Activated T-cell treated with anti-CD3 and anti-CD28 coated beads, Interleukin-2, amount 50 U/mL, for 72 hours (primary cell): ENCODE data around the gene UIMC1. TPM values are rescaled to one million over a fixed set of nuclear protein-coding genes. Genes with fewer than 3 reads are reported as not detected.
"Not testable (repeated sequence)": the region's sequence is repeated elsewhere in the genome, so short reads cannot be mapped to it uniquely, and the experiment has no call there.

Source experiments
- ATAC-seq, 2 donors: fragments of 150-1000 bp; cut with Tn5 transposase; replicated peaks in 1 of 2; 2 replicates each; pipeline ENCODE4 v1.10.0; 2021; ENCODE audit warnings: moderate library complexity in 2 of 2, mild to moderate bottlenecking in 1 of 2
- DNase-seq, 2 donors: peaks; one replicate each; pipeline ENCODE4 v3.0.0; 2021 to 2022; ENCODE audit warnings: mixed read lengths in 1 of 2
- H3K27ac Mint-ChIP-seq: one replicate; pipeline ENCODE4 v1.8.0; 2022; ENCODE audit warnings: mild to moderate bottlenecking, moderate library complexity, mixed read lengths
- H3K27me3 Mint-ChIP-seq: one replicate; pipeline ENCODE4 v1.8.0; 2022; ENCODE audit warnings: low read depth, mixed read lengths
- H3K36me3 Mint-ChIP-seq, 2 donors: one replicate each; pipeline ENCODE4 v1.8.0; 2022; ENCODE audit warnings: mixed read lengths in 2 of 2, mild to moderate bottlenecking in 1 of 2; ENCODE audit not compliant: insufficient read depth in 2 of 2
- H3K4me1 Mint-ChIP-seq: one replicate; pipeline ENCODE4 v1.8.0; 2022; ENCODE audit warnings: low read depth, mixed read lengths
- H3K4me3 Mint-ChIP-seq, 2 donors: one replicate each; pipeline ENCODE4 v1.8.0; 2022; ENCODE audit warnings: mild to moderate bottlenecking in 2 of 2, mixed read lengths in 2 of 2, moderate library complexity in 2 of 2
- H3K9me3 Mint-ChIP-seq, 2 donors: one replicate each; pipeline ENCODE4 v1.8.0; 2022; ENCODE audit warnings: mixed read lengths in 2 of 2
- total RNA-seq, 2 donors: library from RNA; stranded (reverse); gene quantifications; one replicate each; pipeline ENCODE4 v1.2.3, GENCODE V29; 2022

UIMC1 gene
- total RNA-seq, result 10 to 100 TPM; 62.8 to 76.5 TPM

- Mint-ChIP-seq H3K4me3 (peak within 1 kb of the TSS; percentile 97 to 99), H3K9me3 (no peaks in the 10 kb centered on the region), H3K4me1 (peaks cover 37% of the 10 kb centered on the region), H3K27me3 (no peaks in the 10 kb centered on the region), H3K27ac (peak within 1 kb of the TSS; percentile 96), H3K36me3 (peaks cover 0 to 1% of the 10 kb centered on the region in 2 donors)
- ATAC-seq (peak; percentile 88 to 89), DNase-seq (peak; percentile 93 to 95)
Observed at GRCh38 chr5:177006265-177006972, at the start of gene UIMC1. Gene UIMC1, minus strand, starts transcription at chr5:177006779. Its CDS starts 24,164 bp downstream, at chr5:176982615.

DNA sequence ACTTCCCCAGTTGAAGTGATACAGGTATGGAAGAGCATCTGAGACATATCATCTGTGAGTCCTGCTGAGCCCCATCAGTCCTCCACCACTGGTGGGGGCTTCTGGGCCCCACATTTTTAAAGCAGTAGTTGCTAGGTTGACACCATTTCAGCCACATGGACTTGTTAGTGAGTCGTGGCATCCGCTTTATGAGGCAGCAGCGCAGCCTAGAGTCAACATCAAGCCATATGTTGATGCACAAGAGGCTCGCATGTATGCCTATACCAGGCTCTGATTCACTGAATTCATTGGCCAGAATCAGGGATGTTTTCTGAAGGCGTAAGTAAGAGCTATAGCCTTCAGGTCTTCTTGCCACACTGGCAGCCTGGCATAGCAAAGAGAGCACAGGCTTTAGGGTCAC is 42.7 kb upstream of the UIMC1 start:
- ATAC-seq (no peak), DNase-seq (no peak)

GRCh38 chr5:177048531-177048930 is 42.0 kb upstream of the UIMC1 start:
- H3K27ac Mint-ChIP-seq, H3K4me1 Mint-ChIP-seq, H3K36me3 Mint-ChIP-seq, H3K4me3 Mint-ChIP-seq, H3K9me3 Mint-ChIP-seq, ATAC-seq, H3K27me3 Mint-ChIP-seq, DNase-seq: not testable (repeated sequence)

More for the DNA sequence above, 42.7 kb upstream of the UIMC1 start:
- Mint-ChIP-seq H3K9me3 (no peaks in the 10 kb centered on the region), H3K36me3 (peaks cover 0 to 2% of the 10 kb centered on the region in 2 donors), H3K27ac (no peak overlapping the region), H3K27me3 (no peaks in the 10 kb centered on the region), H3K4me1 (no peaks in the 10 kb centered on the region), H3K4me3 (no peak overlapping the region)

GRCh38 chr5:177045631-177046030 is 39.1 kb upstream of the UIMC1 start:
- ATAC-seq, result no peak
- DNase-seq, result no peak
- Mint-ChIP-seq H3K27ac (no peak overlapping the region), H3K27me3 (no peaks in the 10 kb centered on the region), H3K9me3 (no peaks in the 10 kb centered on the region), H3K36me3 (peaks cover 0 to 12% of the 10 kb centered on the region in 2 donors), H3K4me1 (no peaks in the 10 kb centered on the region), H3K4me3 (no peak overlapping the region)

GRCh38 chr5:177044641-177045040 is 38.1 kb upstream of the UIMC1 start:
- peaks cover 0 to 12% of the 10 kb centered on the region in 2 donors for H3K36me3 Mint-ChIP-seq
- no peaks in the 10 kb centered on the region for H3K27me3 Mint-ChIP-seq
- no peaks in the 10 kb centered on the region for H3K9me3 Mint-ChIP-seq
- no peak for ATAC-seq
- H3K27ac Mint-ChIP-seq, result peak overlapping the region; percentile 90
- H3K4me3 Mint-ChIP-seq, result no peak overlapping the region
- no peaks in the 10 kb centered on the region for H3K4me1 Mint-ChIP-seq
- DNase-seq, result no peak

GRCh38 chr5:177043958-177044357 is 37.4 kb upstream of the UIMC1 start:
- no peak for ATAC-seq
- no peak overlapping the region for H3K4me3 Mint-ChIP-seq
- no peak overlapping the region for H3K27ac Mint-ChIP-seq
- peaks cover 0 to 12% of the 10 kb centered on the region in 2 donors for H3K36me3 Mint-ChIP-seq
- no peaks in the 10 kb centered on the region for H3K27me3 Mint-ChIP-seq
- no peaks in the 10 kb centered on the region for H3K4me1 Mint-ChIP-seq
- no peaks in the 10 kb centered on the region for H3K9me3 Mint-ChIP-seq
- no peak for DNase-seq

DNA sequence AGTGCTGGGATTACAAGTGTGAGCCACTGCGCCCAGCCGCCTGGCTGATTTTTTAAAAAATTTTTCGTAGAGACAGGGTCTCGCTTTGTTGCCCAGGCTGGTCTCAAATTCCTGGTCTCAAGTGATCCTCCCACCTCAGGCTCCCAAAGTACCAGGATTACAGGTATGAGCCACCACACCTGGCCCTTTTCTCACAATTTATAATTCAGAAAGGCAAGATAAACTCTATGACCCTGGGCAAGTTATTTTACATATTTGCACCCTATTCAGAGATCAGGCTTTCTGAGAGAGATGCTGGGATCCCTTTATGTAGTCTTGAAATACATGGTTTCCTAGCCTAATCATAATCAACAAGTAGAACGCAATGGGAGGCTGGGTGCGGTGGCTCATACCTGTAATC is 36.5 kb upstream of the UIMC1 start:
- ATAC-seq, result no peak
- Mint-ChIP-seq H3K36me3 (peaks cover 0 to 12% of the 10 kb centered on the region in 2 donors), H3K27ac (no peak overlapping the region), H3K4me3 (no peak overlapping the region), H3K27me3 (no peaks in the 10 kb centered on the region), H3K4me1 (no peaks in the 10 kb centered on the region), H3K9me3 (no peaks in the 10 kb centered on the region)
- no peak for DNase-seq

DNA sequence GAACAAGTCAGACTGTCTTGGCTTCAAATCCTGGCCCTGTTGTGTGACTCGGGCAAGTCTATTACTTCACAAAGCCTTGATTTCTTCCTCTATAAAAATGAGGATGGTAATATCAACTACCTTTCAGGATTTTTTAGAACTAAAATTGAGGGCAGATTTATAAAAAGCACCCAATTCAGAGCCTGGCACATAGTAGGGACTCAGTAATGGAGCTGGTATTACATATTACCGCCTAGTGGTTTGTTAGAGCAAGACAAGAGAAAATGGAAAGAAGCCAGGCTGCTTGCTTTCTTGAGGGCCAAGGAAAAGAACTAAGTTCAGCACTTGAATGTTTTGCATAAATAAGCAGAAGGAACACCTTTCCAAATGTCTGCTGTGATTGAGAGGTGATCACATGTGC is 35.4 kb upstream of the UIMC1 start:
- H3K4me1 Mint-ChIP-seq, result no peaks in the 10 kb centered on the region
- DNase-seq (no peak), ATAC-seq (no peak)
- peaks cover 0 to 10% of the 10 kb centered on the region in 2 donors for H3K36me3 Mint-ChIP-seq
- H3K27ac Mint-ChIP-seq, result no peak overlapping the region
- no peak overlapping the region for H3K4me3 Mint-ChIP-seq
- H3K9me3 Mint-ChIP-seq, result no peaks in the 10 kb centered on the region
- H3K27me3 Mint-ChIP-seq, result no peaks in the 10 kb centered on the region

DNA sequence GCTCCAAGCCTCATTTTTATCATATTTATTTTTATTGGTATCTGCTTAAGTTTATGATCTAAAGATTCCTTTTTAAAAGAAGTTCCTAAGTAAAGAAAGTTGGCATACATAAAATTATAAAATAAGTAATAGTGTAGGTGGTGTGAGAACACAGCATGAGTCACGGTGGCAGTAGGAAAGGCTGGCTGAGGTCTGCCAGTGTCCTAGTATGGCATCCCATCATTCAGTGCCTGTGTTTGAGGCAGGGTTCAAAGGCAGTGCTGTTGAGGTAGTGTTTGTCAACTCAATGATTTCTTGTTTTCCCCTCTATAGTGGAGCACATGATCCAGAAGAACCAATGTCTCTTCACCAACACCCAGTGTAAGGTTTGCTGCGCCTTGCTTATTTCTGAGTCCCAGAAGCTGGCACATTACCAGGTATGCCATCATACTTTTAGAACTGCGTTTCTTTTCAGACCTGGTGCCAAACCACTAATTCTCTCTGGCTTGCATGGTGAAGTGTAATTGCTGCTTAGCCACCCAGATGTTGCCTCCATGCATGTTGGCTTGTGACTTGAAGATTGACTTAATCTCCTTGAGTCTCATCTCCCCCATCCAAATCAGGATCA is 34.3 kb upstream of the UIMC1 start:
- Mint-ChIP-seq H3K27me3 (no peaks in the 10 kb centered on the region), H3K4me1 (peaks cover 7% of the 10 kb centered on the region), H3K9me3 (no peaks in the 10 kb centered on the region), H3K36me3 (peaks cover 0 to 13% of the 10 kb centered on the region in 2 donors), H3K27ac (peak overlapping the region; percentile 23), H3K4me3 (no peak overlapping the region)
- no peak for DNase-seq
- no peak for ATAC-seq

- Mint-ChIP-seq H3K27ac (no peak overlapping the region), H3K36me3 (peaks cover 0 to 9% of the 10 kb centered on the region in 2 donors), H3K9me3 (no peaks in the 10 kb centered on the region), H3K27me3 (no peaks in the 10 kb centered on the region), H3K4me1 (peaks cover 32% of the 10 kb centered on the region), H3K4me3 (no peak overlapping the region)
- no peak for ATAC-seq
- no peak for DNase-seq
Observed at GRCh38 chr5:177036921-177037320, 30.3 kb upstream of the UIMC1 start.

DNA sequence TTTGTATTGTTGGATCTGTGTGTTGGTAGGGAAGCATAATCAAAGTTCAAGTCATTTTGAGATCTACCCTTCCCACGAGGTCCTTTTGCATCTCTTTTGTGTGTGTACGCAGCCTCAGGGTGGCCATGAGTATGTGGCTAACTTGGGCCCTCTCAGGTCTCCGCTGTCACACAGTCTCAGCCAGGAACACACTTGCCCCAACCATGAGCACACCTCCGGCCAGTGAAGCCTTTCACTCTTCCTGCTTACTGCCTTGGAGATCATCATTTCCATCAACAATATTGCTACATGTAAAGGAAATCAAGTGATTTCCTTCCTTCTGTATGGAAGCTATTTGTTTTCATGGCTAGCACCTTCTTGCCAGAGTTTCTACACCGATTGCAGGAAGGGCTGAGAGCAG is 29.9 kb upstream of the UIMC1 start:
- DNase-seq (no peak), ATAC-seq (no peak)
- no peak overlapping the region for H3K4me3 Mint-ChIP-seq
- peaks cover 36% of the 10 kb centered on the region for H3K4me1 Mint-ChIP-seq
- peak overlapping the region; percentile 21 for H3K27ac Mint-ChIP-seq
- H3K27me3 Mint-ChIP-seq, result no peaks in the 10 kb centered on the region
- H3K9me3 Mint-ChIP-seq, result peaks cover 2% of the 10 kb centered on the region in 2 donors
- H3K36me3 Mint-ChIP-seq, result peaks cover 3 to 12% of the 10 kb centered on the region in 2 donors

- DNase-seq, result no peak
- H3K27ac Mint-ChIP-seq, result no peak overlapping the region
- no peak overlapping the region for H3K4me3 Mint-ChIP-seq
- peaks cover 40% of the 10 kb centered on the region for H3K4me1 Mint-ChIP-seq
- no peak for ATAC-seq
- peaks cover 4 to 15% of the 10 kb centered on the region in 2 donors for H3K36me3 Mint-ChIP-seq
- H3K27me3 Mint-ChIP-seq, result no peaks in the 10 kb centered on the region
- peaks cover 2 to 3% of the 10 kb centered on the region in 2 donors for H3K9me3 Mint-ChIP-seq
Observed at GRCh38 chr5:177035976-177036375, 29.4 kb upstream of the UIMC1 start.

GRCh38 chr5:177029498-177029897 is 22.9 kb upstream of the UIMC1 start:
- DNase-seq (no peak), ATAC-seq (no peak)
- Mint-ChIP-seq H3K4me3 (no peak overlapping the region), H3K4me1 (peaks cover 36% of the 10 kb centered on the region), H3K27me3 (no peaks in the 10 kb centered on the region), H3K9me3 (peaks cover 3% of the 10 kb centered on the region in 2 donors), H3K27ac (no peak overlapping the region), H3K36me3 (peaks cover 4 to 22% of the 10 kb centered on the region in 2 donors)
